ENCODE results near the gene APBB3. TPM values are rescaled to one million over a fixed set of nuclear protein-coding genes. Genes with fewer than 3 reads are reported as not detected.
"Not testable (repeated sequence)": the region's sequence is repeated elsewhere in the genome, so short reads cannot be mapped to it uniquely, and the experiment has no call there.

The APBB3 gene
- total RNA-seq, 1 donor from 2014 or later, result 61.4 TPM

DNA sequence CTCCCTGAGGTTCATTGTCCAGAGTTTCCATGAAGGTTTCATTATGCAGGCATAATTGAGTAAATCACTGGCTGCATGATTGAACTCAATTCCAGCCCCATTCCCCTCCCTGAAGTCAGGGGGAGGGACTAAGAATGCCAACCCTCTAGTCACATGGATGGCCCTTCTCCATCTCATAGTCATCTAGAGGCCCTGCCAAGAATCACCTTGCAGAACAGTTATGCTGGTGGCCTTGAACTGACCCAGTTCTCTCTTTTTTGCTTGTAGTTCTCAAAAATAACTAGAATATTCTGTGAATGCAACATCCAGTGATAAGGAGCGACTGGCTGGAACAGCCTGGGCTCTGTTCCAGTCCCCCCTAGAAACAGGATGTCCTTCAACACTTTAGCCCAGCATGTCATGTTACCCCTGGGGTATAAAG lies 31.9 kb upstream of the APBB3 start:
- Mint-ChIP-seq H3K27ac (no peak overlapping the region), H3K4me3 (no peak overlapping the region), H3K4me1 (ENCODE audit: unreplicated experiment) (no peaks in the 10 kb centered on the region), H3K36me3 (no peaks in the 10 kb centered on the region), H3K9me3 (no peaks in the 10 kb centered on the region), H3K27me3 (no peaks in the 10 kb centered on the region)
- DNase-seq (ENCODE audit: extremely low spot score, unreplicated experiment), result no peak
- TF ChIP-seq, protein P1, sequence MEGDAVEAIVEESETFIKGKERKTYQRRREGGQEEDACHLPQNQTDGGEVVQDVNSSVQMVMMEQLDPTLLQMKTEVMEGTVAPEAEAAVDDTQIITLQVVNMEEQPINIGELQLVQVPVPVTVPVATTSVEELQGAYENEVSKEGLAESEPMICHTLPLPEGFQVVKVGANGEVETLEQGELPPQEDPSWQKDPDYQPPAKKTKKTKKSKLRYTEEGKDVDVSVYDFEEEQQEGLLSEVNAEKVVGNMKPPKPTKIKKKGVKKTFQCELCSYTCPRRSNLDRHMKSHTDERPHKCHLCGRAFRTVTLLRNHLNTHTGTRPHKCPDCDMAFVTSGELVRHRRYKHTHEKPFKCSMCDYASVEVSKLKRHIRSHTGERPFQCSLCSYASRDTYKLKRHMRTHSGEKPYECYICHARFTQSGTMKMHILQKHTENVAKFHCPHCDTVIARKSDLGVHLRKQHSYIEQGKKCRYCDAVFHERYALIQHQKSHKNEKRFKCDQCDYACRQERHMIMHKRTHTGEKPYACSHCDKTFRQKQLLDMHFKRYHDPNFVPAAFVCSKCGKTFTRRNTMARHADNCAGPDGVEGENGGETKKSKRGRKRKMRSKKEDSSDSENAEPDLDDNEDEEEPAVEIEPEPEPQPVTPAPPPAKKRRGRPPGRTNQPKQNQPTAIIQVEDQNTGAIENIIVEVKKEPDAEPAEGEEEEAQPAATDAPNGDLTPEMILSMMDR (conservative IDR thresholded peaks at IDR 0.05), result no peak

DNA sequence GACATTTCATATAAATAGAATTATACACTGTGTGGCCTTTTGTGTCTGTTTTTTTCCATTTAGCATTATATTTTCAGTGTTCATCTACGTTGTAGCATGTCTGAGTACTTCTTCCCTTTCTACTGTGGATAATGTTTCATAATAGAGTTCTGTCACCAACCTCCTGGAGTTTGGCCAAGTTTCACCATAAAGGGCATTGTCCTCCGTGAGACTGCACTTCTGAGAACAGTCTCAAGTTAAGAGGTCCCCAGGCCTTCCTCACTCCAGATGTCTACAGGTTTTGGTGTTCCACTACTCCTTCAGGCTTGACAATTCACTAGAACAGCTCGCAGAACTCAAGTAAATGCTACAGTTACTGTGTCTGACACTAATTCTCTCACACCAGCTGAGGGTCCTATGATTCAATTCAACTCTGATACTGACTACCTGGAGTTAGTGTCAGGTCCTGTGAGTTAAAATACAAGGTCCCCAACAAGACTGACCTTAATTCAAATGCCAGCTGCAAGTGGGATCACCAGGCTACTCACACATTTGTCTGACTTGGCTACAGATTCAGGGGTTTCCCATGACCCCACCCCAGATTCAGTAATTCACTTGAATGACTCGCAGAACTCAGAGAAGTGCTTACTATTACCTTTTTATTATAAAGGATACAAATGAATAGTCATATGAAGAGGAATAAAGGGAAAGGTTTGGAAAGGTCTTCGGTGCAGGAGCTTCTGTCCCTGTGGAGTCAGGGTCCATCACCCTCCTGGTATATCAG lies 31.3 kb upstream of the APBB3 start:
- Mint-ChIP-seq H3K27ac (no peak overlapping the region), H3K9me3 (no peaks in the 10 kb centered on the region), H3K4me1 (ENCODE audit: unreplicated experiment) (no peaks in the 10 kb centered on the region), H3K27me3 (no peaks in the 10 kb centered on the region), H3K4me3 (no peak overlapping the region), H3K36me3 (no peaks in the 10 kb centered on the region)
- TF ChIP-seq, protein P1 (conservative IDR thresholded peaks at IDR 0.05), result no peak
- no peak for DNase-seq (ENCODE audit: extremely low spot score, unreplicated experiment)

DNA sequence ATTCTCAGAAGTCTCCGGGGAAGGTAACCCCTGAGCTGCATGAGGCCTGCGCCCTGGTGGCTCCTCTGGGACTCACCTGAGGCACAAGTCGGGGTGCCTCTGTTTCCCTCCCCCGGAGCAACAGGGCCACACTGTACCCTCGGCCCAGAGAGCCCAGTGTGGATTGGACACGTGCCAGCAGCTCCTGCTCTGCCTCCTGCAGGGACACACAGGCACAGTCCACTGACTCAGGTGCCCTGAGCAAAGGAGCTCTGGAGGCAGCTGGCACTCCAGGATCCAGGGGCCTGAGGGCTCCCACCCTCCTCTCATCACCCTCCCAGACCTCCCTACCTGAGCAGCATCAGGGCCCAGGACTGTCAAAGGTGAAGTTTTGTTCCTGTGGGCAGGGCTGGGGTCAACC lies 29.8 kb upstream of the APBB3 start:
- Mint-ChIP-seq H3K4me3 (no peak overlapping the region), H3K4me1 (ENCODE audit: unreplicated experiment) (no peaks in the 10 kb centered on the region), H3K27ac (no peak overlapping the region), H3K36me3 (no peaks in the 10 kb centered on the region), H3K9me3 (no peaks in the 10 kb centered on the region), H3K27me3 (no peaks in the 10 kb centered on the region)
- no peak for DNase-seq (ENCODE audit: extremely low spot score, unreplicated experiment)
- TF ChIP-seq, protein P1 (conservative IDR thresholded peaks at IDR 0.05), result no peak

DNA sequence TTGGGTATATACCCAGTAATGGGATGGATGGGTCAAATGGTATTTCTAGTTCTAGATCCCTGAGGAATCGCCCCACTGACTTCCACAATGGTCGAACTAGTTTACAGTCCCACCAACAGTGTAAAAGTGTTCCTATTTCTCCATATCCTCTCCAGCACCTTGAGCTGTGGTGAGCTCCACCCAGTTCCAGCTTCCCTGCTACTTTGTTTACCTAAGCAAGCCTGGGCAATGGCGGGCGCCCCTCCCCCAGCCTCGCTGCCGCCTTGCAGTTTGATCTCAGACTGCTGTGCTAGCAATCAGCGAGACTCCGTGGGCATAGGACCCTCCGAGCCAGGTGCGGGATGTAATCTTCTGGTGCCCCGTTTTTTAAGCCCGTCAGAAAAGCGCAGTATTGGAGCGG lies 28.7 kb upstream of the APBB3 start:
- H3K4me3 Mint-ChIP-seq, result peak overlapping the region; percentile 80
- peak overlapping the region; percentile 76 for H3K27ac Mint-ChIP-seq
- DNase-seq (ENCODE audit: extremely low spot score, unreplicated experiment); H3K9me3 Mint-ChIP-seq; H3K4me1 Mint-ChIP-seq (ENCODE audit: unreplicated experiment); H3K36me3 Mint-ChIP-seq; H3K27me3 Mint-ChIP-seq: not testable (repeated sequence)

DNA sequence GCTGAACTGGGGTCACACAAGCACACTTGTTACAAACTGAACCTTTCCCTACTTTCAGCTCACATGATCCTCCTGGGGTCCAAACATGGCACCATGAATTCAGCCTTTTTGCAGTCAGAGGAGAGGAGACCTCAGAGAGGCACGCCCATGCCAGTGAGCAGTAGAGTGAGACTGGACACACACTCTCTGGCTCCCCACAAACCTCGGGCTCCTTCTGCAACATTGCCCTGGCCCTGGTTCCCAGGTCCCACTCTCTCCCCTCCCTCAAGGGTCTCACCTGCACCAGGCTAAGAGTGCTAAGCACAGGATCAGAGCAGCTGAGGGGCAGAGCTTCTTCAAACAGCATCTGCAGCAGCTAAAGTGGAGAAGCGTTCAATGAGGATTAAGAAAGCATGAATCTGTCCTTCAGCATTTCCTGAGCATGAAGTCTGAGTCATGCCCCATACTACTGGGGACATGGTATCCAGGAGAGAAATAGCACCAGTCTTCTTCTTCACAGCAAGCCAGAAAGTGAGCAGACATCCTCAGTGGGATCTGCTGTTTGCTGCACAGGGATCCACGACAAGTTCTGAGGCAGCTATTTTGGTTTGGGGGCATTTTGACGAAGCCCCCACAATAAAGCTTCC lies 27.5 kb upstream of the APBB3 start:
- no peak for DNase-seq (ENCODE audit: extremely low spot score, unreplicated experiment)
- TF ChIP-seq, protein P1 (conservative IDR thresholded peaks at IDR 0.05), result no peak
- no peaks in the 10 kb centered on the region for H3K4me1 Mint-ChIP-seq (ENCODE audit: unreplicated experiment)
- H3K4me3 Mint-ChIP-seq, result no peak overlapping the region
- H3K36me3 Mint-ChIP-seq, result no peaks in the 10 kb centered on the region
- H3K27ac Mint-ChIP-seq, result no peak overlapping the region
- no peaks in the 10 kb centered on the region for H3K9me3 Mint-ChIP-seq
- peaks cover 2% of the 10 kb centered on the region for H3K27me3 Mint-ChIP-seq

DNA sequence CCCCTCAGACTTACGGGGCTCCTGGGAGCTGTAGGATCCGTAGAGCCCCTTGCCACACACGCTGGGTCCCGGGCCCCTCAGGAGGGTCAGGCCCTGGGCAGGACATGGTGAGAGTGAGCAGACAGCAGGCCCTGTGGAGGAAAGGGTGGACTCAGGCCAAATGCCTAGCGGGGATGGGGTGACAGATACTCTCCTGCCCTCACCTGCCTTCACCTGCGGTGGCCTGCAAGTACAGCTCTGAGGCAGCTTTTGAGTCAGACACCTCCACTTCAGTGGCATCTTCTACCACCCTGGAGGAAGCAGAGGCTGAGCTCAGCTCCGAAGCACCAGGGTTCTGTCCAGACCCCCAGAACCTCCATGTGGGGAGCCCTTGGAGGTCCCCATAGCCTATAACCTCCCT lies 26.5 kb upstream of the APBB3 start:
- TF ChIP-seq, protein P1 (conservative IDR thresholded peaks at IDR 0.05), result no peak
- Mint-ChIP-seq H3K4me3 (no peak overlapping the region), H3K36me3 (no peaks in the 10 kb centered on the region), H3K27me3 (peaks cover 6% of the 10 kb centered on the region), H3K4me1 (ENCODE audit: unreplicated experiment) (no peaks in the 10 kb centered on the region), H3K27ac (no peak overlapping the region), H3K9me3 (no peaks in the 10 kb centered on the region)
- DNase-seq (ENCODE audit: extremely low spot score, unreplicated experiment), result no peak
